GM06990 (cell line): ENCODE measurements around the gene KREMEN1.

Experiments
- DNase-seq: peaks from one replicate; pipeline ENCODE4 v3.0.0-alpha.2; 2011; ENCODE audit not compliant: insufficient read length; ENCODE audit errors: extremely low read depth
- H3K27me3 ChIP-seq: replicated peaks from 2 replicates; pipeline ENCODE4 v1.6.0; 2011; ENCODE audit warnings: low read length; ENCODE audit not compliant: control insufficient read depth, insufficient read depth
- H3K36me3 ChIP-seq: 2 replicates; pipeline ENCODE4 v1.5.1; 2011; ENCODE audit warnings: low read length; ENCODE audit not compliant: control insufficient read depth, insufficient read depth
- H3K4me3 ChIP-seq: replicated peaks from 2 replicates; pipeline ENCODE4 v1.5.1; 2011; ENCODE audit warnings: low read depth, mild to moderate bottlenecking, control low read depth, low read length
- TF ChIP-seq, protein P1 (sequence below): IDR thresholded peaks from 2 replicates; pipeline ENCODE4 v1.5.1; 2011; ENCODE audit warnings: low read length, control low read depth, mild to moderate bottlenecking, inconsistent platforms; ENCODE audit not compliant: insufficient read depth, poor library complexity, severe bottlenecking

Gene KREMEN1

DNA sequence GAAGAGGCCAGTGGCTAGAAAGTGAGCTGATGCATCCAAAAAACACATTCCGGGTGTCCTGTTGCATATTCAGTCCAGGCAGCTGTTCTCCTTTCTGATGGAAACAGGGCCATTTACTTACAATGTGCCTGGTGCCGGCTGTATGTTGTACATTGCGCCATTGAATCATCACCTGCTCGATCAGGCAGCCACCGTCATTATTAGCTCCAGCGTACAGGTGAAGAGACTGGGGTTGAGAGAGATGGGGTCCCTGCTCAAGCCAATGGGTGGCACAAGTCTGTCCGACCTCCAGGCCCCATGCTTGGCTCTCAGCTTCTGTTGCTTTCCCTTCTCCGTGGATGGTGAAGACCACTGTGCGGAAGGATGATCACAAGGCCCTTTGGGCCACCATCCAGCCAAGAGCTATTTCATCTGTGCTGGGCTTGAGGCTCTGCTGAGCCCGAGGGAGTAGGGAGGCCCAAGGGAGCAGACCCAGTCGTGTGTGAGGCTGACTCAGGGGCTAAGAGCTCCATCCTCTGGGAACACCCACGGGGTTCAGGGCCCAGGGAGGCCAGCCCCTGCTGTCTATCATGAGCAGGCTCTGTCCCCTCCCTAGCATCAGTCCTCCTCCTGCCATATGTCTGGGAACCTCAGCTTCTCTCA lies 112.1 kb downstream of the KREMEN1 start:
- H3K4me3 ChIP-seq, result no peak overlapping the region
- no peak for DNase-seq
- TF ChIP-seq, protein P1, sequence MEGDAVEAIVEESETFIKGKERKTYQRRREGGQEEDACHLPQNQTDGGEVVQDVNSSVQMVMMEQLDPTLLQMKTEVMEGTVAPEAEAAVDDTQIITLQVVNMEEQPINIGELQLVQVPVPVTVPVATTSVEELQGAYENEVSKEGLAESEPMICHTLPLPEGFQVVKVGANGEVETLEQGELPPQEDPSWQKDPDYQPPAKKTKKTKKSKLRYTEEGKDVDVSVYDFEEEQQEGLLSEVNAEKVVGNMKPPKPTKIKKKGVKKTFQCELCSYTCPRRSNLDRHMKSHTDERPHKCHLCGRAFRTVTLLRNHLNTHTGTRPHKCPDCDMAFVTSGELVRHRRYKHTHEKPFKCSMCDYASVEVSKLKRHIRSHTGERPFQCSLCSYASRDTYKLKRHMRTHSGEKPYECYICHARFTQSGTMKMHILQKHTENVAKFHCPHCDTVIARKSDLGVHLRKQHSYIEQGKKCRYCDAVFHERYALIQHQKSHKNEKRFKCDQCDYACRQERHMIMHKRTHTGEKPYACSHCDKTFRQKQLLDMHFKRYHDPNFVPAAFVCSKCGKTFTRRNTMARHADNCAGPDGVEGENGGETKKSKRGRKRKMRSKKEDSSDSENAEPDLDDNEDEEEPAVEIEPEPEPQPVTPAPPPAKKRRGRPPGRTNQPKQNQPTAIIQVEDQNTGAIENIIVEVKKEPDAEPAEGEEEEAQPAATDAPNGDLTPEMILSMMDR, result no peak
- no peaks in the 10 kb centered on the region for H3K27me3 ChIP-seq
- no peaks in the 10 kb centered on the region for H3K36me3 ChIP-seq

DNA sequence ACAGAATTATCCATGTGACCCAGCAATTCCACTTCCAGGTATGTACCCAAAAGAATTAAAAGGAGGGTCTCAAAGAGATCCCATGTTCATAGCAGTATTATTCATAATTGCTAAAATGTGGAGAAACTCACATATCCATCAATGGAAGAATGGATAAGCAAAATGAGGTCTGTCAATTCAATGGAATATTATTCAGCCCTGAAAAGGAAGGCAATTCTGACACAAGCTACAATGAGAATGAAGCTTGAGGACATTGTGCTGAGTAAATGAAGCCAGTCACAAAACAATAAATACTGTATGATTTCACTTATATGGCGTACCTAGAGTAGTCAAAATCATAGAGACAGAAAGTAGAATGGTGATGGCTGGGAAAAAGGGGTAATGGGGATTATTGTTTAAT lies 113.5 kb downstream of the KREMEN1 start:
- no peak for DNase-seq
- Histone ChIP-seq H3K36me3 (no peaks in the 10 kb centered on the region), H3K4me3 (no peak overlapping the region), H3K27me3 (no peaks in the 10 kb centered on the region)
- TF ChIP-seq, protein P1, result no peak

DNA sequence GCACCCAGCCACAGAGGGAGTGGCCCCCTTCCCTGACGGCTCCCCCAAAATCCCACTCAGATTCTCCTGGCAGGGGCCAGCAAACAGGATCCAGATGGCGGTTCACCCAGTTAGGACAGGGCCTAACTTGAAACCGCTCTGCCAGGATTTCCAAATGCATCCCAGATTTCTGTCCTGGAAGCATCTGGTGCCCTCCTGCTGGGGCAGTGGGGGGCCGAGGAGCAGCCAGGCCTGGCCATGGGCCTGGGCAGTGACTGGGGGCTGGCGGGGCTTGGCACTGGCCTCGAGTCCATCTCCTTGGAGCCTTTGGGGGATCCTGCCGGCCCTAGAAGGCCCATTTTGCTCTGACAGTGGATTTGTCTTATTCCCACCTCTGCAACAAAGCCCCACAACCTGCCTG lies 115.0 kb downstream of the KREMEN1 start:
- TF ChIP-seq, protein P1, result no peak
- Histone ChIP-seq H3K27me3 (no peaks in the 10 kb centered on the region), H3K4me3 (no peak overlapping the region), H3K36me3 (no peaks in the 10 kb centered on the region)
- DNase-seq, result no peak

DNA sequence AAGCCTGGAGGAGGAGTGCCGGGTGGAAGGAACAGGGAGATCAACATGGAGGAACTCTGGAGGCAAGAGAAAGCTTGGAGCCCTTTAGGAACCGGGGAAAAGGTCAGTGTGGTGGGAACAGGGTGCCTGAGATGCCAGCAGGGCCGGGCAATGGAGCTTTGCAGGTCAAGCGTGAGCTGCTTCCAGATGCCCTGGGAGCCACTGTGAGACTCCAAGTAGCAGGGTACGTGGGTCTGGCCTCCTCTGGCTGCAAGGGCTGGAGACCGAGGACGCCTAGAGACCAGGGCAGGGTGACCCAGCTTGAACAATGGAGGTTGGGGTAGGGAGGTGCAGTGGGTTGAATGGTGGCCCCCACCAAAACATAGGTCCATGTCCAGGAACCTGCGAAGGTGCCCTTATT lies 117.2 kb downstream of the KREMEN1 start:
- DNase-seq, result no peak
- H3K36me3 ChIP-seq, result no peaks in the 10 kb centered on the region
- no peaks in the 10 kb centered on the region for H3K27me3 ChIP-seq
- H3K4me3 ChIP-seq, result no peak overlapping the region
- TF ChIP-seq, protein P1, result no peak

DNA sequence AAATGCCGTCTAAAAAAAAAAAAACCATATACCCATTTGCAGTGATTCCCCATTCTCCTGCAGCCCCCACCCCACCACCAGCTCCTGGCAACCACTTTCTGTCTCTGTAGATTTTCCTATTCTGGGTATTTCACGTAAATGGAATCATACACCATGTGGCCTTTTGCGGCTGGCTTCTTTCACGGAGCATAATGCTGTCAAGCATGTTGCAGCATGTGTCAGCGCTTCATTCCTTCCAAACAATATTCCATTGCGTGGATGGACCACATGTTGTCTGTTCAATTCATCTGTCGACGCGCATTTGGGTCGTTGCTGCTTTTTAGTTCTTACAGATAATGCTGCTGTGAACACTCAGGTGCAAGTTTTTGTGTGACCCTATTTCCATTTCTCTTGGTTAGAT lies 118.1 kb downstream of the KREMEN1 start:
- no peak for DNase-seq
- TF ChIP-seq, protein P1, result no peak
- Histone ChIP-seq H3K36me3 (no peaks in the 10 kb centered on the region), H3K4me3 (no peak overlapping the region), H3K27me3 (no peaks in the 10 kb centered on the region)

DNA sequence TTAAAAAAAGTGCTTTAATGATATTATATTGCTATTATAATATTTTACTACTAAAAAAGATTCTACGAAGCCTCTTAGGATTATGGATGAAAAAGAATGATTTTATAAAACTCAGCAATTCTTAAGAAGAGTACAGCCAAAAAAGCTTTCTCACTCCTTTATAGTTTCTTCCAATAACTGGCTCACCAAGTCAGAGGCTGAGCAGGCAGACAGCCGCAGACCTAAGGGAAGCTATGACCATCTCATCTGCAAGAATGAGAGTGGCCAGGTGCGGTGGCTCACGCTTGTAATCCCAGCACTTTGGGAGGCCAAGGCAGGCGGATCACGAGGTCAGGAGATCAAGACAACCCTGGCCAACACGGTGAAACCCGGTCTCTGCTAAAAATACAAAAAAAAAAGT lies 120.2 kb downstream of the KREMEN1 start:
- no peaks in the 10 kb centered on the region for H3K36me3 ChIP-seq
- no peak for DNase-seq
- H3K4me3 ChIP-seq, result no peak overlapping the region
- TF ChIP-seq, protein P1, result no peak
- H3K27me3 ChIP-seq, result no peaks in the 10 kb centered on the region
